Midbrain (tissue), 1 donor: ENCODE measurements around the gene BLCAP.

Experiments
- DNase-seq: peaks from one replicate; lab custom pipeline; 2025; lab: John Stamatoyannopoulos, UW

BLCAP gene

GRCh38 chr20:37529214-37529967 lies 1.7 kb upstream of the BLCAP start:
- no peak for DNase-seq

- DNase-seq, result no peak
Measured at GRCh38 chr20:37528446-37529213, 954 bp upstream of the BLCAP start.

GRCh38 chr20:37526839-37527637 lies 638 bp downstream of the BLCAP start:
- no peak for DNase-seq

- DNase-seq, result no peak
Measured at GRCh38 chr20:37526238-37526838, 1.3 kb downstream of the BLCAP start.

- DNase-seq, result no peak
Measured at GRCh38 chr20:37525810-37526209, 1.9 kb downstream of the BLCAP start.

- no peak for DNase-seq
Measured at GRCh38 chr20:37524859-37525708, 2.6 kb downstream of the BLCAP start.

- no peak for DNase-seq
Measured at GRCh38 chr20:37523911-37524700, 3.6 kb downstream of the BLCAP start.

- no peak for DNase-seq
Measured at GRCh38 chr20:37523012-37523391, 4.7 kb downstream of the BLCAP start.

GRCh38 chr20:37522260-37523011 lies 5.2 kb downstream of the BLCAP start:
- DNase-seq, result no peak

- DNase-seq, result no peak
Measured at GRCh38 chr20:37521061-37521771, 6.5 kb downstream of the BLCAP start, which contains the start of gene NNAT. Gene NNAT (plus strand): TSS chr20:37521250. CDS start chr20:37521332, 82 bp downstream.

GRCh38 chr20:37520419-37520955 lies 7.2 kb downstream of the BLCAP start:
- DNase-seq, result no peak

- DNase-seq, result no peak
Measured at GRCh38 chr20:37519508-37520418, 7.9 kb downstream of the BLCAP start.

- DNase-seq, result peak; percentile 59
Measured at GRCh38 chr20:37518606-37519507, 8.8 kb downstream of the BLCAP start.

GRCh38 chr20:37518059-37518458 lies 9.6 kb downstream of the BLCAP start:
- DNase-seq, result no peak

- DNase-seq, result no peak
Measured at GRCh38 chr20:37516811-37517750, 10.6 kb downstream of the BLCAP start.
